Natural killer cell (primary cell): ENCODE data around the gene EMILIN3. TPM values are rescaled to one million over a fixed set of nuclear protein-coding genes. Genes with fewer than 3 reads are reported as not detected.

ENCODE experiments used
- ATAC-seq, 3 donors: fragments of 150-1000 bp in 2 of 3; fragments of 200-7000 bp in 1 of 3; cut with Tn5 transposase; 1 replicate in 1 of 3; 2 replicates in 2 of 3; pipeline ENCODE4 v1.10.0; 2021; ENCODE audit warnings: mild to moderate bottlenecking in 2 of 3, moderate library complexity in 2 of 3
- DNase-seq, 2 donors: peaks; one replicate each; pipeline versions ENCODE4 v3.0.0 to v3.0.0-alpha.2; 2013 to 2021; ENCODE audit warnings: mixed read lengths in 1 of 2
- H3K27ac ChIP-seq: one replicate; pipeline ENCODE4 v1.5.1; 2013; ENCODE audit warnings: mild to moderate bottlenecking, low read length
- H3K27me3 ChIP-seq: one replicate; pipeline ENCODE4 v1.6.1; 2013; ENCODE audit warnings: low read length; ENCODE audit not compliant: control insufficient read depth, insufficient read depth
- H3K36me3 ChIP-seq: one replicate; pipeline ENCODE4 v1.6.1; 2013; ENCODE audit warnings: low read length; ENCODE audit not compliant: control insufficient read depth, insufficient read depth
- H3K4me1 ChIP-seq: one replicate; pipeline ENCODE4 v1.6.1; 2013; ENCODE audit warnings: low read length; ENCODE audit not compliant: control insufficient read depth, insufficient read depth
- H3K4me3 ChIP-seq: one replicate; pipeline ENCODE4 v1.5.1; 2013; ENCODE audit warnings: low read length
- H3K9me3 ChIP-seq: one replicate; pipeline ENCODE4 v1.6.1; 2013; ENCODE audit warnings: low read length; ENCODE audit not compliant: control insufficient read depth, insufficient read depth
- H3K27ac Mint-ChIP-seq, 2 donors: one replicate each; pipeline ENCODE4 v1.8.0; 2022; ENCODE audit warnings: mild to moderate bottlenecking in 2 of 2, mixed read lengths in 2 of 2, moderate library complexity in 1 of 2
- H3K27me3 Mint-ChIP-seq, 2 donors: one replicate each; pipeline ENCODE4 v1.8.0; 2022; ENCODE audit warnings: low read depth in 2 of 2, mixed read lengths in 2 of 2
- H3K36me3 Mint-ChIP-seq: one replicate; pipeline ENCODE4 v1.8.0; 2022; ENCODE audit warnings: mixed read lengths
- H3K4me1 Mint-ChIP-seq, 2 donors: one replicate each; pipeline ENCODE4 v1.8.0; 2022; ENCODE audit warnings: mixed read lengths in 2 of 2
- H3K4me3 Mint-ChIP-seq: one replicate; pipeline ENCODE4 v1.8.0; 2022; ENCODE audit warnings: mild to moderate bottlenecking, moderate library complexity, mixed read lengths
- H3K9me3 Mint-ChIP-seq, 2 donors: one replicate each; pipeline ENCODE4 v1.8.0; 2022; ENCODE audit warnings: mixed read lengths in 2 of 2
- WGBS: methylation state at CpG from one replicate; pipeline ENCODE4 v1.1.7; 2013; ENCODE audit warnings: missing lambda C conversion rate; ENCODE audit not compliant: insufficient coverage; 5-methylcytosine and 5-hydroxymethylcytosine counted together
- intact Hi-C: fragments of 100-400 bp; cut with micrococcal nuclease; formaldehyde crosslinking; loops from one replicate; pipeline ENCODE4 v1.14.2; 2022
- total RNA-seq, 4 donors: library from RNA; stranded (reverse); fragments of 120-200 nt in 1 of 4; gene quantifications; one replicate each; pipeline versions ENCODE4 v1.2.3 to v1.2.4, GENCODE V29; 2013 to 2022
- TF ChIP-seq, protein P1 (sequence below): fragments of 200-600 bp; IDR thresholded peaks from one replicate; pipeline ENCODE4 v1.8.0; 2022; ENCODE audit warnings: antibody characterized with exemption

Gene EMILIN3
- total RNA-seq, 3 donors from 2014 or later (not counting 1 experiment from before 2014, with no cell fraction given): not detected

DNA sequence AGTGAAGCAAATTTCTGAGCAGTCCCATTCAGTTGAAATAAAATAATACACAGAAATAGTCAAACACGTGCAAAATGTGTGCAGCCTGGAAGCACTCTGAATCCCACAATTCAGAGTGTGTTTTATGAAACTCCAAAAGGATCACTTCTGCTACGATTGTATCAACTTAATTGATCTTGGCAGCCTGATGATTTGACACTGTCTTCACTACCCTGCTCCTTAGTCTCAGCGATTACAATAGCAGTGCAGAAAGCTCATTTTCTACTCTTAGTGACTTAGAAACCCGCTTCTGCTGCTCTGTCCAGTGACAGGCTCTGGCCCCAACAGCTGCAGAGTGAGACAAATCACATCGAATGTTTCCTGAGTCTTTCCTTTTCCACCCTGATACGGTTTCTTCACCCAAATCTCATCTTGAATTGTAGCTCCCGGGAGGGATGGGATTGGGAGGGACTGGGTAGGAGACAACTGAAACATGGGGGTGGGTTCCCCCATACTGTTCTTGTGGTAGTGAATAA, 16.2 kb upstream of the EMILIN3 start:
- no peak overlapping the region for H3K27ac ChIP-seq
- no peak overlapping the region for H3K4me3 Mint-ChIP-seq
- no peaks in the 10 kb centered on the region for H3K36me3 Mint-ChIP-seq
- TF ChIP-seq, protein P1, sequence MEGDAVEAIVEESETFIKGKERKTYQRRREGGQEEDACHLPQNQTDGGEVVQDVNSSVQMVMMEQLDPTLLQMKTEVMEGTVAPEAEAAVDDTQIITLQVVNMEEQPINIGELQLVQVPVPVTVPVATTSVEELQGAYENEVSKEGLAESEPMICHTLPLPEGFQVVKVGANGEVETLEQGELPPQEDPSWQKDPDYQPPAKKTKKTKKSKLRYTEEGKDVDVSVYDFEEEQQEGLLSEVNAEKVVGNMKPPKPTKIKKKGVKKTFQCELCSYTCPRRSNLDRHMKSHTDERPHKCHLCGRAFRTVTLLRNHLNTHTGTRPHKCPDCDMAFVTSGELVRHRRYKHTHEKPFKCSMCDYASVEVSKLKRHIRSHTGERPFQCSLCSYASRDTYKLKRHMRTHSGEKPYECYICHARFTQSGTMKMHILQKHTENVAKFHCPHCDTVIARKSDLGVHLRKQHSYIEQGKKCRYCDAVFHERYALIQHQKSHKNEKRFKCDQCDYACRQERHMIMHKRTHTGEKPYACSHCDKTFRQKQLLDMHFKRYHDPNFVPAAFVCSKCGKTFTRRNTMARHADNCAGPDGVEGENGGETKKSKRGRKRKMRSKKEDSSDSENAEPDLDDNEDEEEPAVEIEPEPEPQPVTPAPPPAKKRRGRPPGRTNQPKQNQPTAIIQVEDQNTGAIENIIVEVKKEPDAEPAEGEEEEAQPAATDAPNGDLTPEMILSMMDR: no peak
- ATAC-seq (no peak), DNase-seq (no peak)
- H3K9me3 Mint-ChIP-seq: no peaks in the 10 kb centered on the region
- H3K27me3 Mint-ChIP-seq: peaks cover 24 to 37% of the 10 kb centered on the region in 2 donors
- no peaks in the 10 kb centered on the region for H3K4me1 ChIP-seq
- H3K27me3 ChIP-seq: no peaks in the 10 kb centered on the region
- WGBS: 88% methylated on average over 6 of the region's 7 CpGs
- no peaks in the 10 kb centered on the region for H3K4me1 Mint-ChIP-seq
- intact Hi-C loops: no loop called here
- no peaks in the 10 kb centered on the region for H3K9me3 ChIP-seq
- no peaks in the 10 kb centered on the region for H3K36me3 ChIP-seq
- H3K4me3 ChIP-seq: no peak overlapping the region
- H3K27ac Mint-ChIP-seq: no peak overlapping the region

- TF ChIP-seq, protein P1: no peak
- H3K27me3 ChIP-seq: no peaks in the 10 kb centered on the region
- ATAC-seq: no peak
- Mint-ChIP-seq H3K9me3 (no peaks in the 10 kb centered on the region), H3K36me3 (no peaks in the 10 kb centered on the region), H3K4me1 (no peaks in the 10 kb centered on the region), H3K27ac (no peak overlapping the region), H3K27me3 (peaks cover 34 to 49% of the 10 kb centered on the region in 2 donors), H3K4me3 (no peak overlapping the region)
- no peaks in the 10 kb centered on the region for H3K9me3 ChIP-seq
- H3K4me3 ChIP-seq: no peak overlapping the region
- H3K4me1 ChIP-seq: no peaks in the 10 kb centered on the region
- H3K27ac ChIP-seq: no peak overlapping the region
- intact Hi-C loops: no loop called here
- WGBS: 53% methylated on average over 12 of the region's 12 CpGs
- H3K36me3 ChIP-seq: no peaks in the 10 kb centered on the region
- no peak for DNase-seq
These were observed 14.1 kb upstream of the EMILIN3 start for GRCh38 chr20:41380551-41381193.

- DNase-seq: no peak
- peaks cover 31 to 49% of the 10 kb centered on the region in 2 donors for H3K27me3 Mint-ChIP-seq
- ATAC-seq: no peak
- no peaks in the 10 kb centered on the region for H3K4me1 Mint-ChIP-seq
- Histone ChIP-seq H3K27ac (no peak overlapping the region), H3K4me1 (no peaks in the 10 kb centered on the region), H3K36me3 (no peaks in the 10 kb centered on the region), H3K4me3 (no peak overlapping the region), H3K9me3 (no peaks in the 10 kb centered on the region), H3K27me3 (no peaks in the 10 kb centered on the region)
- 0% methylated on average over 2 of the region's 2 CpGs for WGBS
- H3K27ac Mint-ChIP-seq: no peak overlapping the region
- no peak overlapping the region for H3K4me3 Mint-ChIP-seq
- H3K9me3 Mint-ChIP-seq: no peaks in the 10 kb centered on the region
- no peaks in the 10 kb centered on the region for H3K36me3 Mint-ChIP-seq
- TF ChIP-seq, protein P1: no peak
- intact Hi-C loops: no loop called here
These were observed 12.9 kb upstream of the EMILIN3 start for GRCh38 chr20:41379551-41379950.

- Mint-ChIP-seq H3K4me3 (no peak overlapping the region), H3K36me3 (no peaks in the 10 kb centered on the region), H3K27ac (no peak overlapping the region), H3K9me3 (no peaks in the 10 kb centered on the region), H3K27me3 (peaks cover 39 to 54% of the 10 kb centered on the region in 2 donors), H3K4me1 (no peaks in the 10 kb centered on the region)
- DNase-seq (no peak), ATAC-seq (no peak)
- no peaks in the 10 kb centered on the region for H3K36me3 ChIP-seq
- intact Hi-C loops: no loop called here
- no peaks in the 10 kb centered on the region for H3K9me3 ChIP-seq
- 32% methylated on average over 6 of the region's 6 CpGs for WGBS
- H3K27ac ChIP-seq: no peak overlapping the region
- TF ChIP-seq, protein P1: no peak
- H3K4me3 ChIP-seq: no peak overlapping the region
- H3K4me1 ChIP-seq: no peaks in the 10 kb centered on the region
- no peaks in the 10 kb centered on the region for H3K27me3 ChIP-seq
These were observed 10.7 kb upstream of the EMILIN3 start for GRCh38 chr20:41377275-41377674.
